Endothelial cell of umbilical vein (primary cell): ENCODE results near the gene PACS1. TPM values are rescaled to one million over a fixed set of nuclear protein-coding genes. Genes with fewer than 3 reads are reported as not detected.

Experiments
- BruUV-seq: library from RNA; stranded (reverse); fragments of 400-500 nt; replicated peaks from 2 replicates; lab custom pipeline; 2021; lab: Mats Ljungman, UMichigan
- CTCF ChIA-PET: fragments of 300-600, 350-600 bp; sonication (Branson Sonifier 250); formaldehyde crosslinking; loops from one replicate; lab custom pipeline; 2021; ENCODE audit warnings: antibody characterized with exemption, inconsistent platforms; lab: Charles Lee
- POLR2A ChIA-PET: fragments of 300-600, 350-600 bp; sonication (Branson Sonifier 250); formaldehyde crosslinking; loops from one replicate; lab custom pipeline; 2021; ENCODE audit warnings: antibody characterized with exemption, inconsistent platforms; lab: Charles Lee
- DNase-seq: peaks from one replicate; pipeline ENCODE4 v3.0.0-alpha.2; 2011; ENCODE audit warnings: low read depth, low spot score
- FAIRE-seq: peaks from 2 replicates; lab custom pipeline; 2011; peaks lifted over from hg19 to GRCh38; lab: Jason Lieb, UNC
- H2AFZ ChIP-seq: 2 replicates; pipeline ENCODE4 v1.6.0; 2012; ENCODE audit warnings: low read depth, low read length, control low read depth, inconsistent platforms
- H3K27ac ChIP-seq: 2 replicates; pipeline ENCODE4 v1.5.1; 2011; ENCODE audit warnings: low read depth, mild to moderate bottlenecking, control low read depth, low read length, moderate library complexity; ENCODE audit not compliant: insufficient read depth
- H3K27me3 ChIP-seq, 2 experiments: 2 replicates each; pipeline versions ENCODE4 v1.6.0 to v1.6.1; 2011; ENCODE audit warnings: low read length in 2 of 2, mixed read lengths in 1 of 2; ENCODE audit not compliant: control insufficient read depth in 2 of 2, insufficient read depth in 2 of 2
- H3K36me3 ChIP-seq, 2 experiments: 2 replicates in 1 of 2; 3 replicates in 1 of 2; pipeline ENCODE4 v1.5.1; 2011; ENCODE audit warnings: low read length in 2 of 2, mild to moderate bottlenecking in 1 of 2, moderate library complexity in 1 of 2; ENCODE audit not compliant: control insufficient read depth in 2 of 2, insufficient read depth in 2 of 2; ENCODE audit errors: extremely low read depth in 1 of 2
- H3K4me1 ChIP-seq: 3 replicates; pipeline ENCODE4 v1.5.1; 2011; ENCODE audit warnings: mild to moderate bottlenecking, low read length; ENCODE audit not compliant: control insufficient read depth, insufficient read depth; ENCODE audit errors: extremely low read depth
- H3K4me2 ChIP-seq: 2 replicates; pipeline ENCODE4 v1.6.1; 2011; ENCODE audit warnings: low read length, control low read depth, mixed read lengths; ENCODE audit not compliant: insufficient read depth
- H3K4me3 ChIP-seq, 3 experiments: fragments of 200-600 bp in 1 of 3; sonication (generic), shearing (Covaris generic) in 1 of 3; replicated peaks in 1 of 3; 2 replicates each; pipeline ENCODE4 v1.5.1; 2011 to 2016; ENCODE audit warnings: control low read depth in 3 of 3, low read length in 3 of 3, mild to moderate bottlenecking in 2 of 3, inconsistent platforms in 1 of 3, low read depth in 1 of 3, moderate library complexity in 1 of 3; ENCODE audit not compliant: insufficient read depth in 1 of 3
- H3K79me2 ChIP-seq: 2 replicates; pipeline ENCODE4 v1.6.0; 2012; ENCODE audit warnings: low read length, inconsistent platforms; ENCODE audit not compliant: control insufficient read depth, insufficient read depth
- H3K9ac ChIP-seq: replicated peaks from 2 replicates; pipeline ENCODE3; 2011; ENCODE audit warnings: low read length, control low read depth; ENCODE audit not compliant: insufficient read depth; ENCODE audit errors: extremely low read depth
- H3K9me1 ChIP-seq: replicated peaks from 3 replicates; pipeline ENCODE4 v1.6.0; 2011; ENCODE audit warnings: mild to moderate bottlenecking, low read length; ENCODE audit not compliant: control insufficient read depth, insufficient read depth; ENCODE audit errors: extremely low read depth
- H3K9me3 ChIP-seq: replicated peaks from 2 replicates; pipeline ENCODE4 v1.5.1; 2012; ENCODE audit warnings: low read length, inconsistent platforms; ENCODE audit not compliant: control insufficient read depth, insufficient read depth
- H4K20me1 ChIP-seq: replicated peaks from 2 replicates; pipeline ENCODE3; 2011; ENCODE audit warnings: mild to moderate bottlenecking, low read length; ENCODE audit not compliant: control insufficient read depth, insufficient read depth; ENCODE audit errors: extremely low read depth
- EZH2 ChIP-seq: IDR thresholded peaks from 2 replicates; pipeline ENCODE4 v1.6.1; 2012; ENCODE audit warnings: borderline replicate concordance, low read depth, mild to moderate bottlenecking, moderate library complexity, low read length, inconsistent platforms; ENCODE audit not compliant: severe bottlenecking
- FOS ChIP-seq: IDR thresholded peaks from 2 replicates; pipeline ENCODE4 v1.6.1; 2011; ENCODE audit warnings: mild to moderate bottlenecking, low read length, moderate library complexity, borderline replicate concordance; ENCODE audit not compliant: insufficient read depth
- GATA2 ChIP-seq: IDR thresholded peaks from 2 replicates; pipeline ENCODE4 v1.7.0; 2011; ENCODE audit warnings: low read depth, mild to moderate bottlenecking, moderate library complexity, mixed read lengths, low read length; ENCODE audit not compliant: insufficient read length, insufficient read depth
- JUN ChIP-seq: IDR thresholded peaks from 2 replicates; pipeline ENCODE4 v1.6.1; 2011; ENCODE audit warnings: borderline replicate concordance, low read depth; ENCODE audit not compliant: insufficient read length, insufficient read depth
- MYC ChIP-seq: IDR thresholded peaks from one replicate; pipeline ENCODE4 v1.6.1; 2011; ENCODE audit warnings: mild to moderate bottlenecking, low read depth, low read length
- POLR2A ChIP-seq: IDR thresholded peaks from 2 replicates; pipeline ENCODE4 v1.6.1; 2012; ENCODE audit warnings: low read depth, mild to moderate bottlenecking, control low read depth, low read length
- POLR2AphosphoS5 ChIP-seq: IDR thresholded peaks from 2 replicates; pipeline ENCODE4 v1.6.1; 2012; ENCODE audit warnings: low read depth, mild to moderate bottlenecking, control low read depth, low read length, moderate library complexity; ENCODE audit not compliant: insufficient read depth
- dilution Hi-C: fragments of 300-500 bp; cut with MboI; formaldehyde crosslinking; loops from one replicate; pipeline ENCODE4 v1.15.0; 2019; ENCODE audit warnings: low sequenced_read_pairs; ENCODE audit not compliant: extremely low pct_ligation_motif_present
- intact Hi-C: fragments of 100-400 bp; cut with micrococcal nuclease; formaldehyde crosslinking; loops from one replicate; pipeline ENCODE4 v1.10.0; 2022
- polyA plus RNA-seq, 4 experiments: library from polyadenylated mRNA; depleted of rRNA in 3 of 4; stranded (reverse) in 3 of 4; unstranded in 1 of 4; fragments of >200 nt; gene quantifications; 2 replicates each; pipeline versions ENCODE4 v1.2.1 to v1.2.3, GENCODE V29; 2011 to 2012; ENCODE audit warnings: missing spikeins in 1 of 4
- total RNA-seq: library from RNA; stranded (reverse); gene quantifications from 2 replicates; pipeline ENCODE4 v1.2.3, GENCODE V29; 2021
- TF ChIP-seq, protein P1 (sequence below), 2 donors: IDR thresholded peaks; 1 replicate in 1 of 2; 2 replicates in 1 of 2; pipeline ENCODE4 v1.5.1; 2011; ENCODE audit warnings: low read length in 2 of 2, mild to moderate bottlenecking in 2 of 2, moderate library complexity in 2 of 2, control low read depth in 1 of 2, inconsistent platforms in 1 of 2, low read depth in 1 of 2; ENCODE audit not compliant: insufficient read depth in 1 of 2; ENCODE audit errors: extremely low read depth in 1 of 2
- TF ChIP-seq, protein P2 (sequence below): IDR thresholded peaks from 2 replicates; pipeline ENCODE4 v1.6.1; 2011; ENCODE audit not compliant: insufficient read depth, insufficient read length

Gene PACS1
- total and polyA plus RNA-seq, 2 donors (not counting 3 experiments of a cell fraction or from before 2014, with no cell fraction given) = 26.4 to 64.4 TPM

DNA sequence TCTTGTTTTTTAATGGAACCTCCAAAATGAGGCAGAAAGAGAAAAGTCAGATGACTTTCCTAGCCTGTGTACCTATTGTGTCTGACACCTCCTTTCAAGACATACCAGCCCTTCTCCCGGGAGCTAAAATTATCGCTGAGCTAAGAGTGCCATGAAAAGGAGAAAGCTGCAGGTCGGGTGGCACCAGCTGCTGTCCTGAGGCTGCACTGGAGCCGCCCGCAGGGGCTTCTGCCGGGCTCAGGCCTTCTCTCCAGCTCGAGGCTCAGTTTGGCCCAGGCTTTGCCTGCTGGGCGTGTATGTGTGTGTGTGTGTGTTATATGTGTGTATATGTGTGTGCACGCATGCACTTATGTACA lies 170.7 kb downstream of the PACS1 start:
- intact Hi-C loops = no loop called here
- H3K27me3 ChIP-seq = no peaks in the 10 kb centered on the region
- no peak for DNase-seq
- no peak overlapping the region for H3K4me3 ChIP-seq
- no peak for FAIRE-seq
- H3K36me3 ChIP-seq = peaks cover 0 to 40% of the 10 kb centered on the region in 2 experiments
- H3K4me1 ChIP-seq = no peaks in the 10 kb centered on the region
- no peak overlapping the region for H3K4me2 ChIP-seq
- no peaks in the 10 kb centered on the region for H3K9me1 ChIP-seq
- no peak for TF ChIP-seq FOS
- no peak for TF ChIP-seq MYC
- no peak for TF ChIP-seq EZH2
- TF ChIP-seq POLR2A = no peak
- TF ChIP-seq, protein P1, sequence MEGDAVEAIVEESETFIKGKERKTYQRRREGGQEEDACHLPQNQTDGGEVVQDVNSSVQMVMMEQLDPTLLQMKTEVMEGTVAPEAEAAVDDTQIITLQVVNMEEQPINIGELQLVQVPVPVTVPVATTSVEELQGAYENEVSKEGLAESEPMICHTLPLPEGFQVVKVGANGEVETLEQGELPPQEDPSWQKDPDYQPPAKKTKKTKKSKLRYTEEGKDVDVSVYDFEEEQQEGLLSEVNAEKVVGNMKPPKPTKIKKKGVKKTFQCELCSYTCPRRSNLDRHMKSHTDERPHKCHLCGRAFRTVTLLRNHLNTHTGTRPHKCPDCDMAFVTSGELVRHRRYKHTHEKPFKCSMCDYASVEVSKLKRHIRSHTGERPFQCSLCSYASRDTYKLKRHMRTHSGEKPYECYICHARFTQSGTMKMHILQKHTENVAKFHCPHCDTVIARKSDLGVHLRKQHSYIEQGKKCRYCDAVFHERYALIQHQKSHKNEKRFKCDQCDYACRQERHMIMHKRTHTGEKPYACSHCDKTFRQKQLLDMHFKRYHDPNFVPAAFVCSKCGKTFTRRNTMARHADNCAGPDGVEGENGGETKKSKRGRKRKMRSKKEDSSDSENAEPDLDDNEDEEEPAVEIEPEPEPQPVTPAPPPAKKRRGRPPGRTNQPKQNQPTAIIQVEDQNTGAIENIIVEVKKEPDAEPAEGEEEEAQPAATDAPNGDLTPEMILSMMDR (IDR thresholded peaks at IDR 0.05; ENCODE audit: extremely low read depth in 1 of 2, insufficient read depth in 1 of 2, low read depth in 1 of 2, low read length in 2 of 2) = no peak
- no peak for TF ChIP-seq POLR2AphosphoS5
- TF ChIP-seq GATA2 = no peak
- TF ChIP-seq, protein P2, sequence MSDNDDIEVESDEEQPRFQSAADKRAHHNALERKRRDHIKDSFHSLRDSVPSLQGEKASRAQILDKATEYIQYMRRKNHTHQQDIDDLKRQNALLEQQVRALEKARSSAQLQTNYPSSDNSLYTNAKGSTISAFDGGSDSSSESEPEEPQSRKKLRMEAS = no peak
- no peak for TF ChIP-seq JUN
- ChIA-PET POLR2A (no interaction called here), CTCF (interaction anchor here (1.1 to 1.7 kb wide), 3 partner anchors 18 to 145 kb away, joined by 3 to 5 read pairs (median 3); no protein-coding TSS in a partner anchor)
- H3K9ac ChIP-seq = no peak overlapping the region
- H2AFZ ChIP-seq = no peak overlapping the region
- no TSS peak for BruUV-seq
- dilution Hi-C loops = no loop called here
- H3K79me2 ChIP-seq = no peaks in the 10 kb centered on the region
- H4K20me1 ChIP-seq = no peaks in the 10 kb centered on the region
- no peak overlapping the region for H3K27ac ChIP-seq
- H3K9me3 ChIP-seq = no peaks in the 10 kb centered on the region
